Activated naive CD4-positive, alpha-beta T cell treated with anti-CD3 and anti-CD28 coated beads for 36 hours (primary cell): ENCODE measurements around the gene DUSP8. TPM values are rescaled to one million over a fixed set of nuclear protein-coding genes. Genes with fewer than 3 reads are reported as not detected.
"Not testable (repeated sequence)": the region's sequence is repeated elsewhere in the genome, so short reads cannot be mapped to it uniquely, and the experiment has no call there.

Source experiments
- CTCF ChIA-PET: fragments of 350-600 bp; sonication (Branson Sonifier 250); formaldehyde crosslinking; loops from one replicate; lab custom pipeline; 2021; ENCODE audit warnings: antibody characterized with exemption; lab: Charles Lee
- DNase-seq: peaks from one replicate; pipeline ENCODE4 v3.0.0-alpha.2; 2020
- H3K27ac Mint-ChIP-seq: one replicate; pipeline ENCODE4 v1.8.0; 2021; ENCODE audit warnings: mild to moderate bottlenecking, mixed read lengths
- H3K27me3 Mint-ChIP-seq: one replicate; pipeline ENCODE4 v1.8.0; 2021; ENCODE audit warnings: low read depth, mixed read lengths
- H3K36me3 Mint-ChIP-seq: one replicate; pipeline ENCODE4 v1.8.0; 2021; ENCODE audit warnings: low read depth, mixed read lengths
- H3K4me1 Mint-ChIP-seq: one replicate; pipeline ENCODE4 v1.8.0; 2021; ENCODE audit warnings: low read depth, mixed read lengths
- H3K4me3 Mint-ChIP-seq: one replicate; pipeline ENCODE4 v1.8.0; 2021; ENCODE audit warnings: mild to moderate bottlenecking, moderate library complexity, mixed read lengths
- H3K9me3 Mint-ChIP-seq: one replicate; pipeline ENCODE4 v1.8.0; 2021; ENCODE audit warnings: mixed read lengths
- intact Hi-C: fragments of 100-400 bp; cut with micrococcal nuclease; formaldehyde crosslinking; loops from one replicate; pipeline ENCODE4 v1.15.1; 2023
- total RNA-seq, 2 experiments: library from RNA; stranded (reverse); gene quantifications; one replicate each; pipeline ENCODE4 v1.2.3, GENCODE V29; 2021

Gene DUSP8
- total RNA-seq, 2 experiments from 2014 or later: 2.9 to 3.0 TPM

DNA sequence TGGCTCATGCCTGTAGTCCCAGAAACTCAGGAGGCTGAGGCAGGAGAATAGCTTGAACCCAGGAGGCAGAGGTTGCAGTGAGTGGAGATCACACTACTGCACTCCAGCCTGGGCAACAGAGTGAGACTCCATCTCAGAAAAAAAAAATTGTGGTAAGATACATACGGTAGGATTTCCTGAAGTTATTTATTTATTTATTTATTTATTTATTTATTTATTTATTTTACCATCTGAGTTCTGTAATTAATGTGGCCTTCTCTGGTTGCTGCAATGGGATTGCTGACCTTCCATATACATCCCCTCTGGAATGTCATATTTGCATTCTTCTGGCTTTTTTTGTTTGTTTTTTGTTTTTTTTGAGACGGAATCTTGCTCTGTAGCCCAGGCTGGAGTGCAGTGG is 10.8 kb upstream of the DUSP8 start:
- peaks cover 10% of the 10 kb centered on the region for H3K4me1 Mint-ChIP-seq
- intact Hi-C loops: not testable (repeated sequence)

DNA sequence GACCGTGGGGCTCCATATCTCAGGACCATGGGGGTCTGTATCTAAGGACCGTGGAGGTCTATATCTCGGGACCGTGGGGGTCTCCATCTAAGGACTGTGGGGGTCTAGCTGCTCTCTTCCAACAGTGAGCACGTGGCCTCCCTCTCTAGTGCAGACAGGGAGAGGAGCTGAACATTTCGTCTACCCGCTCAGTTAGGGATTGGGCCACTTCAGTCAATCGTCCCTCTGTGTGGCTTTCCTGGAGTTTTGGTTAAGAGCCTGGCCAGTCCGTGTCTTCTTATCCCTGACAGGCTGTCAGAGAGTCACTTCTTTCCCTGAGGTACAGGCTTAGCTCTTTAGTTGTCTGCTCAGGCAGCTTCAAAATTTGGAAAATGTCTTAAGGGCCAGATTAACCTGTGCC is 9.9 kb upstream of the DUSP8 start:
- no peak overlapping the region for H3K4me3 Mint-ChIP-seq
- peaks cover 10% of the 10 kb centered on the region for H3K4me1 Mint-ChIP-seq
- H3K27me3 Mint-ChIP-seq: peaks cover 7% of the 10 kb centered on the region
- H3K36me3 Mint-ChIP-seq: no peaks in the 10 kb centered on the region
- H3K9me3 Mint-ChIP-seq: peaks cover 4% of the 10 kb centered on the region
- intact Hi-C loops: no loop called here
- CTCF ChIA-PET: interaction anchor here (1.2 to 1.5 kb wide), 2 partner anchors 14 to 35 kb away, joined by 3 to 5 read pairs; no protein-coding TSS in a partner anchor
- no peak for DNase-seq
- no peak overlapping the region for H3K27ac Mint-ChIP-seq

More for the DNA sequence above, 10.8 kb upstream of the DUSP8 start:
- not testable (repeated sequence) for H3K27me3 Mint-ChIP-seq, H3K4me3 Mint-ChIP-seq, H3K9me3 Mint-ChIP-seq, DNase-seq, H3K36me3 Mint-ChIP-seq, H3K27ac Mint-ChIP-seq
- CTCF ChIA-PET: interaction anchor here (1.5 kb wide), 1 partner anchor 36 kb away, joined by 5 read pairs; no protein-coding TSS in a partner anchor

GRCh38 chr11:1576825-1577224 is 4.8 kb upstream of the DUSP8 start:
- Mint-ChIP-seq H3K36me3 (no peaks in the 10 kb centered on the region), H3K4me1 (peaks cover 9% of the 10 kb centered on the region), H3K27ac (no peak overlapping the region), H3K4me3 (no peak overlapping the region), H3K9me3 (peaks cover 4% of the 10 kb centered on the region), H3K27me3 (peaks cover 15% of the 10 kb centered on the region)
- CTCF ChIA-PET: interaction anchor here (0.6 to 2.5 kb wide), 5 partner anchors 11 to 659 kb away, joined by 3 to 12 read pairs (median 4); no protein-coding TSS in a partner anchor
- DNase-seq: no peak
- intact Hi-C loops: no loop called here

DNA sequence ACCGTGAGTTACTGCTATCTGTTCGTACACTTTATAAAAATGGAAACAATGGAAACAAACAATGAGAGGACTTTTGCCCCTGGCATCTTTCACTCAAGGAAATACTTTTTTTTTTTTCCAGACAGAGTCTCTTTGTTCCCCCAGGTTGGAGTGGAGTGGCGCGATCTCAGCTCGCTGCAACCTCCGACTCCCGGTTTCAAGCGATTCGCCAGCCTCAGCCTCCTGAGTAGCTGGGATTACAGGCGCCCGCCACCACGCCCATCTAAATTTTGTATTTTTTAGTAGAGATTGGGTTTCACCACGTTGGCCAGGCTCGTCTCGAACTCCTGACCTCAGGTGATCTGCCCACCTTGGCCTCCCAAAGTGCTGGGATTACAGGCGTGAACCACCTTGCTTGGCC is 3.7 kb upstream of the DUSP8 start:
- H3K27ac Mint-ChIP-seq, H3K36me3 Mint-ChIP-seq, H3K9me3 Mint-ChIP-seq, DNase-seq, H3K4me3 Mint-ChIP-seq: not testable (repeated sequence)
- CTCF ChIA-PET: interaction anchor here (1.0 to 2.5 kb wide), 12 partner anchors 11 to 462 kb away, joined by 3 to 12 read pairs (median 6); no protein-coding TSS in a partner anchor
- H3K27me3 Mint-ChIP-seq: peaks cover 15% of the 10 kb centered on the region
- intact Hi-C loops: loop anchor here (2.0 kb wide), 1 partner anchor 313 kb away; no protein-coding TSS in a partner anchor
- H3K4me1 Mint-ChIP-seq: peaks cover 10% of the 10 kb centered on the region

- H3K36me3 Mint-ChIP-seq: no peaks in the 10 kb centered on the region
- H3K27me3 Mint-ChIP-seq: peaks cover 15% of the 10 kb centered on the region
- DNase-seq: no peak
- H3K4me1 Mint-ChIP-seq: peaks cover 16% of the 10 kb centered on the region
- H3K9me3 Mint-ChIP-seq: peaks cover 4% of the 10 kb centered on the region
- CTCF ChIA-PET: interaction anchor here (0.6 to 3.4 kb wide), 31 partner anchors 10 to 461 kb away, joined by 3 to 56 read pairs (median 4); partner anchors contain the start of genes KRTAP5-2 and KRTAP5-5
- H3K4me3 Mint-ChIP-seq: no peak overlapping the region
- no peak overlapping the region for H3K27ac Mint-ChIP-seq
- intact Hi-C loops: loop anchor here (1.0 to 5.0 kb wide), 6 partner anchors 29 to 567 kb away; no protein-coding TSS in a partner anchor
These were observed 2.8 kb upstream of the DUSP8 start for GRCh38 chr11:1574933-1575242.

- CTCF ChIA-PET: interaction anchor here (0.6 to 3.4 kb wide), 33 partner anchors 9 to 369 kb away, joined by 3 to 56 read pairs (median 4); partner anchors contain the start of genes KRTAP5-2 and KRTAP5-5
- intact Hi-C loops: loop anchor here (1.0 to 5.0 kb wide), 6 partner anchors 28 to 568 kb away; no protein-coding TSS in a partner anchor
- H3K4me3 Mint-ChIP-seq: peak overlapping the region; percentile 24
These were observed 2.3 kb upstream of the DUSP8 start for GRCh38 chr11:1574238-1574932.

DNA sequence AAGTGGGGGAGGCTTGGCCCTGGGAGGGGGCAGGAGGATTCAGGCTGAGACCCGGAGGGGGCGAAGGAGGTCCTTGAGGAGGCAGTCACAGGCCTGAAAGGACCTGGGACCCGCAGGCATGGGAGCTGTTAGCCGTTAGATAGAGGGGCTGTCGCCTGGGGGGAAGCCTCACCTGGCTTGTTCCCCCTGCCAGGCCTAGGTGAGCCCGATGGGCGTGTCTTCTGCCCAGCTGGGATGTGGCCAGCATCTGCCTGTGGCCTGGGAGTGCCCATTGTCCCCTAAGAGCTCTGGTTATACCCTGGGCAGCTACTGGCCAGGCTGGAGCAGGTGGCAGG is 1.8 kb upstream of the DUSP8 start:
- CTCF ChIA-PET: interaction anchor here (0.8 to 3.4 kb wide), 11 partner anchors 15 to 369 kb away, joined by 3 to 56 read pairs (median 6); no protein-coding TSS in a partner anchor
- Mint-ChIP-seq H3K9me3 (peaks cover 4% of the 10 kb centered on the region), H3K27me3 (peaks cover 15% of the 10 kb centered on the region), H3K4me3 (peak overlapping the region; percentile 58), H3K4me1 (peaks cover 19% of the 10 kb centered on the region), H3K36me3 (no peaks in the 10 kb centered on the region), H3K27ac (no peak overlapping the region)
- intact Hi-C loops: loop anchor here (1.0 to 5.0 kb wide), 6 partner anchors 28 to 568 kb away; no protein-coding TSS in a partner anchor
- no peak for DNase-seq

More at GRCh38 chr11:1574238-1574932, 2.3 kb upstream of the DUSP8 start:
- Mint-ChIP-seq H3K27ac (no peak overlapping the region), H3K4me1 (peaks cover 18% of the 10 kb centered on the region), H3K36me3 (no peaks in the 10 kb centered on the region), H3K9me3 (peaks cover 4% of the 10 kb centered on the region), H3K27me3 (peaks cover 15% of the 10 kb centered on the region)
- DNase-seq: peak; percentile 76

DNA sequence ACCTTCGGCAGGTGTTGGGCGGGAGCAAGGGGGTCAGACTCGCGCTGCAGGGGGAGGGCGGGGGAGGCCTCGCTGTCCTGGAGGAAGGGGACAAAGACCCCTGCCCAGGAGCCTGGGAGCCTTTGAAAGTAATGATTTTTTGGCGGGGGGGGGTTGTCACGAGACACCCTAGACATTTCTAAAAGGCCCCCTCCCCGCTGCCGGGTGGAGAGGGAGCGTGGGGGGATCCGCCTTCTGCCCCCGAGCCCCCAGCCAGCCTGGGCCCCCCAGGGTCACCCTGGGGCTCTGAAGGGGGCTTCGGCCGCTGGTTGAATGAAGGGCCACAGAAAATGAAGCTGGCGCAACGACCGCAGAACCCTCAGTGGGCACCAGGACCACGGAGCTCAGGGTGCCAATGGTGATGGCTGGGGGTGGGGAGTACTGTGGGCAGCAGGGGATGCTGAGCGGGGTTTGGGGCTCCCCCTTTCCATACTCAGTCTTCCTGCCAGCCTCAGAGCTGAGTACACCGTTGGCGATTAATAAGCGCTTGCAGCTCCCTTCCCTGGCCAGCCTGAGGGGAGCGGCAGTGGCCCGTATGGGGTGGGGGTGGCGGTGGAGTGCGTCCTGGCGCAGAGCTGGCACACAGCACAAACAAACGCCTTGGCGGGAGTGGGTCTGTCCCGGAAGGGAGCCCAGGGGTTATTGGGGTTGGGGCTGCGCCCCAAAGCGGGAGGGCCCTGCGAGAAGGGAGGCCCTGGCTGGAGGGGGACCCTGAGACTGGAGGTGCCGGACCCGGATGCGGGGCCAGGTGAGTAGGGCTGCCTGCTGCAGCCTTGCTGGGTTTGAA is 1.2 kb upstream of the DUSP8 start:
- DNase-seq: peak; percentile 62
- Mint-ChIP-seq H3K27ac (no peak overlapping the region), H3K36me3 (no peaks in the 10 kb centered on the region), H3K27me3 (peaks cover 15% of the 10 kb centered on the region), H3K4me3 (peak overlapping the region; percentile 58), H3K9me3 (peaks cover 2% of the 10 kb centered on the region), H3K4me1 (peaks cover 19% of the 10 kb centered on the region)
- CTCF ChIA-PET: interaction anchor here (0.8 to 3.4 kb wide), 8 partner anchors 14 to 65 kb away, joined by 3 to 56 read pairs (median 4); no protein-coding TSS in a partner anchor
- intact Hi-C loops: loop anchor here (5.0 kb wide), 2 partner anchors 36 to 569 kb away; no protein-coding TSS in a partner anchor

GRCh38 chr11:1571760-1572196 is 293 bp downstream of the DUSP8 start:
- Mint-ChIP-seq H3K4me3 (no peak overlapping the region), H3K27me3 (peaks cover 15% of the 10 kb centered on the region), H3K36me3 (no peaks in the 10 kb centered on the region), H3K27ac (no peak overlapping the region), H3K4me1 (peaks cover 19% of the 10 kb centered on the region), H3K9me3 (no peaks in the 10 kb centered on the region)
- intact Hi-C loops: loop anchor here (5.0 kb wide), 2 partner anchors 34 to 571 kb away; no protein-coding TSS in a partner anchor
- no peak for DNase-seq
- CTCF ChIA-PET: interaction anchor here (0.6 kb wide), 1 partner anchor 261 kb away, joined by 3 read pairs; no protein-coding TSS in a partner anchor

DNA sequence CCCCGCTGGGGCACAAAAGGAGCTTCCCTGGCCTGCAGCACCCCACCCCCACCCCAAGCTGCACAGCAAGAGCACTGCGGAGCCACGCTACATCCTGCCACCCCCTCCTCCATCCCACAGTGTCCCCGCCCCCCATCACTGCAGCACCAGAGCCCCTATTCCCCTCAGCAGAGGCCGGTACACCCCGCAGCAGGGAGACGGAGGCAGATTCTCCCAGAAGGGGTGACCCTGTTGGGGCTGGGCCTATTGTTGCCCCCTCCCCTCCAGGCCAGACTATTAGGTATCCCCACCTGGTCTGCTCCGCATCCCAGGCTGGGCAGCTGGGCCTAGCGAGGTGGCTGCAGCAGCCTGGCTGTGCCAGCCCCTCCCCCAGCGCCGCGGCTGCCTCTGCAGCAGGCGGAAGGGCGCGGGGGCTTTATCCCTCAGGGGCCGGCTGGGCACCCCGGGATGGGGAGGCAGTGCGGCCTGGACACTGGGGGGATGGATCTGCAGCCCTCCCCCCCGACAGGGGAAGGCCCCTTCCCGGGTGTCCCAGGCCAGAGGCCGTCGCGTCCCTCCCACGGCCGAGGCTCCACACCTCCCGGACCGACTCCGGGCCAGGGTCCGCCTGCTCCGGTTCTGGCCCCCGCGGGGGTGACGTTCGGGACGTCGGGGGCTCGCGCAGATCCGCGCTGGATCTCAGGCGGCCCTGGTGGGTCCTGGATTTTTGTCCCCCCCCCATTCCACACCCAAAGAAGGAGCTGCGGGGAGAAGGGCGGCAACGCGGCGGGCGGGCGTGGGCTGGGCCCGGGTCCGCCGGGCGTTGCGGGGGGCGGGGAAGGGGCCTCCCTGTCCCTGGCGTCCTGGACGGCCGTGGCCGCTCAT is 943 bp downstream of the DUSP8 start:
- peak; percentile 47 for DNase-seq
- CTCF ChIA-PET: no interaction called here
- intact Hi-C loops: loop anchor here (5.0 kb wide), 2 partner anchors 34 to 571 kb away; no protein-coding TSS in a partner anchor

DNA sequence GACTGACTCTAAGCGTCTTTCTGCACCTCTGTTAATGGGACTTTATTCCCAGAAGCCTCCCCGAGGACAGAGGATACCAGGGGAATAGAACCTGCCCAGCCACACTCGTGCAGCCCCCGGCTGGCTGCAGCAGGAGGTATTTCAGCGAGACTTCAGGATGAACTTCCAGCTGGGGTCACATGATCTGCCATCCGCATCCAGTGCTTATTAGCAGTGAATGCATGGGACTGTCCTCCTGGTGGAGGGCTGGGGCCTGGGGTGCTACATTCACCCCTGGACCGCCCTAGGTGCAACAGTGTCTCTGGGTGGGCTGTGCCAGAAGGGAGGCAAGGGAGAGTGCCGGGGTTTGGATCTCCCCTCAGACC is 1.6 kb downstream of the DUSP8 start:
- intact Hi-C loops: loop anchor here (5.0 kb wide), 2 partner anchors 33 to 572 kb away; no protein-coding TSS in a partner anchor
- Mint-ChIP-seq H3K36me3 (no peaks in the 10 kb centered on the region), H3K9me3 (no peaks in the 10 kb centered on the region), H3K4me3 (peak overlapping the region; percentile 64), H3K27ac (no peak overlapping the region), H3K27me3 (peaks cover 11% of the 10 kb centered on the region), H3K4me1 (peaks cover 19% of the 10 kb centered on the region)
- CTCF ChIA-PET: no interaction called here
- no peak for DNase-seq

More for the DNA sequence above, 943 bp downstream of the DUSP8 start:
- peaks cover 19% of the 10 kb centered on the region for H3K4me1 Mint-ChIP-seq
- no peaks in the 10 kb centered on the region for H3K9me3 Mint-ChIP-seq
- H3K27ac Mint-ChIP-seq: no peak overlapping the region
- no peaks in the 10 kb centered on the region for H3K36me3 Mint-ChIP-seq
- H3K4me3 Mint-ChIP-seq: peak overlapping the region; percentile 64
- H3K27me3 Mint-ChIP-seq: peaks cover 12% of the 10 kb centered on the region
